HG03045 (cell line): Measurements from ENCODE around the gene EEF1AKMT4.

ENCODE experiments used
- ATAC-seq: cut with Tn5 transposase; IDR thresholded peaks from one replicate; pipeline ENCODE4 v1.9.1; 2021; ENCODE audit warnings: mild to moderate bottlenecking, moderate library complexity; ENCODE audit not compliant: unreplicated experiment

EEF1AKMT4 gene

GRCh38 chr3:184235381-184236032, 14.0 kb upstream of the EEF1AKMT4 start:
- ATAC-seq, result no peak

GRCh38 chr3:184236033-184236410, 13.4 kb upstream of the EEF1AKMT4 start:
- ATAC-seq, result no peak

GRCh38 chr3:184236636-184237035, 12.8 kb upstream of the EEF1AKMT4 start:
- ATAC-seq, result no peak

- no peak for ATAC-seq
These were observed 12.3 kb upstream of the EEF1AKMT4 start for GRCh38 chr3:184237211-184237610.

GRCh38 chr3:184237807-184238206, 11.7 kb upstream of the EEF1AKMT4 start:
- no peak for ATAC-seq

GRCh38 chr3:184238246-184238818, 11.1 kb upstream of the EEF1AKMT4 start:
- ATAC-seq, result no peak

- ATAC-seq, result no peak
These were observed 10.3 kb upstream of the EEF1AKMT4 start for GRCh38 chr3:184239221-184239620.

GRCh38 chr3:184239708-184240107, 9.8 kb upstream of the EEF1AKMT4 start:
- ATAC-seq, result no peak

- no peak for ATAC-seq
These were observed 8.9 kb upstream of the EEF1AKMT4 start for GRCh38 chr3:184240384-184241140.

- no peak for ATAC-seq
These were observed 8.4 kb upstream of the EEF1AKMT4 start for GRCh38 chr3:184241141-184241446.

GRCh38 chr3:184241447-184242296, 7.8 kb upstream of the EEF1AKMT4 start:
- no peak for ATAC-seq

- no peak for ATAC-seq
These were observed 7.2 kb upstream of the EEF1AKMT4 start for GRCh38 chr3:184242297-184242685.

GRCh38 chr3:184248454-184249411, 739 bp upstream of the EEF1AKMT4 start, which contains the start of gene ALG3:
Gene ALG3 (minus strand): TSS chr3:184248962. CDS start chr3:184248940, 22 bp downstream.
- peak; percentile 49 for ATAC-seq

- ATAC-seq, result peak; percentile 65
These were observed 826 bp downstream of the EEF1AKMT4 start for GRCh38 chr3:184250167-184250828.

GRCh38 chr3:184255291-184256039, 6.0 kb downstream of the EEF1AKMT4 start:
- ATAC-seq, result no peak

GRCh38 chr3:184257083-184257915, 7.8 kb downstream of the EEF1AKMT4 start:
- ATAC-seq, result no peak

GRCh38 chr3:184258926-184259325, 9.5 kb downstream of the EEF1AKMT4 start:
- no peak for ATAC-seq

- no peak for ATAC-seq
These were observed 10.0 kb downstream of the EEF1AKMT4 start for GRCh38 chr3:184259396-184259877.
